ENCODE data around the gene CDC42BPG.

Gene CDC42BPG

DNA sequence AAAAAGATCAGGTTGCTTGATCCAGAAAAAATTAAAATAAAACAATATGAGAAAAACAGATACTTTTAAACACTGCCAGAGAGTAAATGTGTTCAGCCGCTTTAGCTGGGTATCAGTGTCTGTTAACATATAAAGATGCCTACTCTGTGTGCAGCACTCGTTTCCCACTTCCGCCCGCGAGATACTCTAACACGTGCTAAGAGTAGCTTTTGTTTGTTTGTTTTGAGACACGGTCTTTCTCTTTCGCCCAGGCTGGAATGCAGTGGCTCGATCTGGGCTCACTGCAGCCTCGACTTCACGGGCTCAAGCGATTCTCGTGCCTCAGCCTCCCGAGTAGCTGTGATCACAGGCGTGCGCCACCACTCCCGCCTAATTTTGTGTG lies 33.6 kb downstream of the CDC42BPG start:
- peaks cover 22% of the 10 kb centered on the region; the same call in 1 of the 2 replicates for H4K20me1 ChIP-seq
- no peak for TF ChIP-seq Cebpa-rat (IDR thresholded peaks at IDR 0.05)
- peak overlapping the region; percentile 86; the same call in 1 of the 2 replicates for H3K9ac ChIP-seq
- H3K27ac ChIP-seq = peak overlapping the region; percentile 73
- H3K9me3 ChIP-seq = no peaks in the 10 kb centered on the region
- H3K27me3 ChIP-seq = no peaks in the 10 kb centered on the region
- peaks cover 64% of the 10 kb centered on the region for H3K4me1 ChIP-seq
- H3K4me3 ChIP-seq = peak overlapping the region; percentile 90
- peaks cover 25% of the 10 kb centered on the region for H3K36me3 ChIP-seq
- H3K4me2 ChIP-seq = peak overlapping the region; percentile 100

- Histone ChIP-seq H3K9ac (peak within 1 kb of the TSS; percentile 86), H3K36me3 (peaks cover 30% of the 10 kb centered on the region), H3K27ac (peak within 1 kb of the TSS; percentile 73), H4K20me1 (peaks cover 22% of the 10 kb centered on the region; the same call in 1 of the 2 replicates), H3K4me2 (peak within 1 kb of the TSS; percentile 100), H3K27me3 (no peaks in the 10 kb centered on the region), H3K9me3 (no peaks in the 10 kb centered on the region), H3K4me1 (peaks cover 59% of the 10 kb centered on the region), H3K4me3 (peak within 1 kb of the TSS; percentile 90)
- TF ChIP-seq Cebpa-rat (IDR thresholded peaks at IDR 0.05) = no peak
Observed at GRCh38 chr11:64810271-64810890, 34.1 kb downstream of the CDC42BPG start, which contains the start of gene MEN1. MEN1 (minus strand) TSS chr11:64810551; CDS start chr11:64810109, 442 bp downstream.

DNA sequence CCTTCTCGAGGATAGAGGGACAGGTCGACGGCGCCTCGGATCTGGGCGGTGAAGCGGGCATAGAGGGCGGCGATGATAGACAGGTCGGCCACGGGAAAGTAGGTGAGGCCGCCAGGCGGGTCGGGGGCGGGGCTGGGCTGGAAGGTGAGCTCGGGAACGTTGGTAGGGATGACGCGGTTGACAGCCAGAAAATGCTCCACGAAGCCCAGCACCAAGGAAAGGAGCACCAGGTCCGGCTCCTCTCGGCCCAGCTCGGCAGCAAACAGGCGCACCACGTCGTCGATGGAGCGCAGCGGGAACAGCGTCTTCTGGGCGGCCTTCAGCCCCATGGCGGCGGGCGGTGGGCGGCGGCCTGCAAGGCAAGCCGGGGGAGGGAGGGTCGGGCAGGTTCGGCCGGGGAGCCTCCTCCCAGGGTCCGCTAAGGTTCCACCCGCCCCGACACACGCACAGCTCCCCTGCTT lies 34.6 kb downstream of the CDC42BPG start:
- no peak for TF ChIP-seq Cebpa-rat (IDR thresholded peaks at IDR 0.05)
- H3K4me1 ChIP-seq = peaks cover 56% of the 10 kb centered on the region
- H3K9me3 ChIP-seq = no peaks in the 10 kb centered on the region
- peak overlapping the region; percentile 100 for H3K4me2 ChIP-seq
- H3K36me3 ChIP-seq = peaks cover 36% of the 10 kb centered on the region
- no peaks in the 10 kb centered on the region for H3K27me3 ChIP-seq
- H4K20me1 ChIP-seq = peaks cover 22% of the 10 kb centered on the region; the same call in 1 of the 2 replicates
- H3K27ac ChIP-seq = peak overlapping the region; percentile 73
- peak overlapping the region; percentile 86 for H3K9ac ChIP-seq
- H3K4me3 ChIP-seq = peak overlapping the region; percentile 90

GRCh38 chr11:64805481-64805880 lies 39.0 kb downstream of the CDC42BPG start:
- peaks cover 26% of the 10 kb centered on the region; the same call in 1 of the 2 replicates for H4K20me1 ChIP-seq
- peaks cover 46% of the 10 kb centered on the region for H3K36me3 ChIP-seq
- no peaks in the 10 kb centered on the region for H3K9me3 ChIP-seq
- no peak overlapping the region for H3K4me3 ChIP-seq
- H3K27me3 ChIP-seq = no peaks in the 10 kb centered on the region
- peaks cover 65% of the 10 kb centered on the region for H3K4me1 ChIP-seq
- no peak overlapping the region for H3K27ac ChIP-seq
- no peak for TF ChIP-seq Cebpa-rat (IDR thresholded peaks at IDR 0.05)
- H3K4me2 ChIP-seq = no peak overlapping the region
- no peak overlapping the region for H3K9ac ChIP-seq

DNA sequence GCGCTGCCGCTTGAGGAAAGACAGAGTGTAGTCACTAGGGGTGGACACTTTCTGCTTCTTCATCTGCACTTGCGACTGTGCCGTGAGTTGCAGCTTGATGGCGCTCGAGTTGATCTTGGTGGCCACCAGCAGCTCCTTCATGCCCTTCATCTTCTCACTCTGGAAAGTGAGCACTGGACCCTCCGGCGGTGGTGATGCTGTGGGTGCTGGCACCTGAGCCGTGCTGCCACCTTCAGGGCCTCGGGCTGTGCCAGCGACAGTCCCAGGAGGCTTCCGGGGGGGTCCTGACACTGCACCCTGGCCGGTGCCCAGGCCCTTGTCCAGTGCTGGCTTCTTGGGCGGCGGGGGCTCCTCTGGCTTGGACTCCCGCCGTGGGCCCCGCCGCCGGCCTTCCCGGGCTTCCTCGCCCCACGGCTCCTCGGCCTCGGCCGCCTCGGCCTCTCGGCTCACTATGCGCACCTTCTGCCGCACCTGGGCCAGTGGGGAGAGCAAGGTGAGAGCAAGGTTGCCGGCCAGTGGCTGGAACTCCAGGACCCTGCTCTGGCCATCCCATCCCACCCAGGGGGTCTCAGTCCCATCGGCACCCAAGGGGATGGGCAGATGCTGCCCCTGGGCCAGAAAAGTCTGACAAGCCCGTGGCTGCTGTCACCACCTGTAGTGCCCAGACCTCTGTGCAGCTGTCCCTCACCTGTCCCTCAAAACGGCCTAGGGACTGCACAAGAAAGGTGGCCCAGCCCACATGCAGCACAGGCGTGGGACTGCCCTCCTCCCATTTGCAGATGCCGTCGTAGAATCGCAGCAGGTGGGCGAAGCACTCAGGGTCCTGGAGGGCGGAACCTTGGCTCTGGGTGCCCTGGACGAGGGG lies 39.9 kb downstream of the CDC42BPG start:
- Histone ChIP-seq H3K27ac (peak overlapping the region; percentile 59; the same call in 1 of the 2 replicates), H3K4me1 (peaks cover 71% of the 10 kb centered on the region)
- no peak for TF ChIP-seq Cebpa-rat (IDR thresholded peaks at IDR 0.05)

DNA sequence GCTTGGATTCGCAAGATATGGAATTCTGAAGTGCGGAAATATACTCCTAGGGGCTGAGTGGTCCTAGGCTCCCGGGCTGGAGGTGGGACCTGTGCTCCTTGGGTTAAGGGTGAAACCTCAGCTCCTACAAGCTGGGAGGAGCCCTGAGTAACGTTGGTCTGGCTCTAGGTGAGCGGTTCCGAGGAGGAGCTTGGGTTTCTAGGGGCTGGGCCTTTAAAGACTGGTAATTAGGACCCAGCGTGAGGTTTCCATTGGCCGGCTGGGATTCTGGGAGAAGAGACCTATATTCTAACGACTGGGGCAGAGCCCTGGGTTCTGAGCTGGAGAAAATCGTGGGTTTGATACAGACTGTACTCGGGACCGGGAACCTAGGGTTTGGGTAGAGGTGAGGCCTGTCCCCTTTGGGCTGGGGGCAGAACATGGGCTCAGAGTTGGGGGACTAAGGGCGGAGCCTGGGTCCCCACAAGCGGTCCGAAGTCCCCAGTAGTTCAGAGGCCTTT lies 40.6 kb downstream of the CDC42BPG start:
- Histone ChIP-seq H3K9ac (peak overlapping the region; percentile 66), H3K27me3 (no peaks in the 10 kb centered on the region)

More for the DNA sequence above, 39.9 kb downstream of the CDC42BPG start:
- Histone ChIP-seq H3K4me3 (peak overlapping the region; percentile 73), H3K4me2 (peak overlapping the region; percentile 100), H3K9me3 (no peaks in the 10 kb centered on the region), H4K20me1 (peaks cover 24% of the 10 kb centered on the region; the same call in 1 of the 2 replicates), H3K36me3 (peaks cover 46% of the 10 kb centered on the region), H3K9ac (peak overlapping the region; percentile 66), H3K27me3 (no peaks in the 10 kb centered on the region)

DNA sequence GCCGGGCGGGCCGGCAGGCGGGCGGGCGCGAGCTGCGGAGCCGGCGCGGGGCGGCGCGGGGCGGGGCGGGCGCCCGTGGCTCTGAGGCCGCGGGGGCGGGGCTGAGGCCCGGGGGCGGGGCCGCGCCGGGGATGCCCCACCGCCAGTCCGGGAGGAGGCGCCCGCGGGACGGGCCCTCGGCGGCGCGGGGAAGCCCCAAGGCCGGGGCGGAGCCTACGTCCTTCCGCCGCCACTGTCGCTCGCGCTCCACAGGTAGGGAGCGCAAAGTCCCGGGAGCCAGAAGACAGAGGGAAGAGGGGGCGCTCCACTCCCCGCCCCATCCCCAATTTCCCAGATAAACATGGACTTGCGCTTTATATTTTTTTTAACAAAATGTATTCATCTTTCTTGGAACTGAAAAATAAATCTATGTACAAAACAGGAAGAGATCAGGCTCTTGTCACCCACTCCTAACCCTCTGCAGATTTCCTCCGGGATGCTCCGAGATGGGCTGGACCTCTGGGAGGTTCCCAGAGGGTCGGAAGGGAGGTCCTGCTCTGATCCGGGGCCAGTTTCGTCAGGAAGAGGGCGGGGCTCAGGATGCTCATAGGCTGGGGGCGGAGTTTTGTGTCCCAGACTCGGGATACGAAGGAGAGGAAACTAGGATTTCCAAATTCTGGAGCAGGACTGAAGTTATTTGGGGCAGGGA lies 41.2 kb downstream of the CDC42BPG start, which contains the start of gene MAP4K2:
Gene MAP4K2, minus strand, starts transcription at position 57 of the 688 bp plus-strand sequence. CDS start 65 bp downstream, outside the sequence.
- Histone ChIP-seq H3K9me3 (no peaks in the 10 kb centered on the region), H3K27ac (peak within 1 kb of the TSS; percentile 89), H3K4me2 (peak within 1 kb of the TSS; percentile 100), H3K27me3 (no peaks in the 10 kb centered on the region), H3K4me3 (peak within 1 kb of the TSS; percentile 73), H4K20me1 (peaks cover 19% of the 10 kb centered on the region; the same call in 1 of the 2 replicates), H3K4me1 (peaks cover 71% of the 10 kb centered on the region), H3K36me3 (peaks cover 48% of the 10 kb centered on the region), H3K9ac (peak within 1 kb of the TSS; percentile 75)
- TF ChIP-seq Cebpa-rat (IDR thresholded peaks at IDR 0.05) = no peak

More for the DNA sequence above, 40.6 kb downstream of the CDC42BPG start:
- Histone ChIP-seq H3K4me3 (peak overlapping the region; percentile 73), H3K27ac (peak overlapping the region; percentile 59), H4K20me1 (peaks cover 19% of the 10 kb centered on the region; the same call in 1 of the 2 replicates), H3K9me3 (no peaks in the 10 kb centered on the region), H3K36me3 (peaks cover 46% of the 10 kb centered on the region), H3K4me2 (peak overlapping the region; percentile 100), H3K4me1 (peaks cover 71% of the 10 kb centered on the region)
- TF ChIP-seq Cebpa-rat (IDR thresholded peaks at IDR 0.05) = no peak

GRCh38 chr11:64802370-64803157 lies 41.9 kb downstream of the CDC42BPG start:
- peak overlapping the region; percentile 73 for H3K4me3 ChIP-seq

More at GRCh38 chr11:64802370-64803157, 41.9 kb downstream of the CDC42BPG start:
- Histone ChIP-seq H3K4me2 (peak overlapping the region; percentile 100), H4K20me1 (peaks cover 12% of the 10 kb centered on the region; the same call in 1 of the 2 replicates), H3K27me3 (no peaks in the 10 kb centered on the region), H3K36me3 (peaks cover 43% of the 10 kb centered on the region), H3K9ac (peak overlapping the region; percentile 75), H3K9me3 (no peaks in the 10 kb centered on the region), H3K27ac (peak overlapping the region; percentile 89), H3K4me1 (peaks cover 69% of the 10 kb centered on the region)
- TF ChIP-seq Cebpa-rat (IDR thresholded peaks at IDR 0.05) = no peak
